ENCODE data around the gene ERN1. TPM values are rescaled to one million over a fixed set of nuclear protein-coding genes. Genes with fewer than 3 reads are reported as not detected.

ERN1 gene
- total RNA-seq, 1 donor: 12.7 TPM

DNA sequence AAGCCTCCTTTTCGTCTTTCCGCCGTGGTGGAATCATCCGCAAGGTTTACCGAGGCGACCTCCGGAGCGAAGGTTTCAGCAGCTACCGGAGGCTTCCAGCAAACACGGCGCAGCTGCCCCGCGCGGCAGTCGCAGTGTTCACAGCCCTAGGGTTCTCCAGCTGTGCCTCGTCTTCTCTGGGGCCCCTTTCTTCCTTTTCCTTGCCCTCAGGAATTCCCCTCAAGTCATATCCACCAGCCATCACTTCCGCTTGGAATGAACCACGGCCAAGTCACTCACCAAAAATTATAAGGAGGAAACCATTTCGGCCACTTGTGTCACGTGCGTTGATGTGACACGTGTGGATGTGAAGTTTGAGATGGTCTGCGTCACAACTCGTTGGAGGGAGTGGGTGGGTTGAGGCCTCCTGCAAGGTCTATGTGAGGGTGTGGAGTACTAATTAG is 636 bp upstream of the ERN1 start:
- Histone ChIP-seq H3K4me2 (ENCODE audit: insufficient read depth, low read length) (peak overlapping the region; percentile 92), H3K27me3 (ENCODE audit: insufficient read depth, low read length) (no peaks in the 10 kb centered on the region), H3K9me3 (ENCODE audit: low read depth, low read length) (no peaks in the 10 kb centered on the region), H2AFZ (ENCODE audit: low read length) (peak overlapping the region; percentile 96), H4K20me1 (ENCODE audit: insufficient read depth, low read length) (peaks cover 16% of the 10 kb centered on the region), H3K4me3 (ENCODE audit: insufficient read depth, low read length) (peak overlapping the region; percentile 75), H3K79me2 (ENCODE audit: insufficient read depth, low read length) (peaks cover 36% of the 10 kb centered on the region), H3K36me3 (ENCODE audit: insufficient read depth, low read length) (no peaks in the 10 kb centered on the region), H3K27ac (ENCODE audit: low read depth, low read length) (peak overlapping the region; percentile 96), H3K4me1 (ENCODE audit: insufficient read depth, low read length) (peaks cover 34% of the 10 kb centered on the region)
- TF ChIP-seq, protein P1, sequence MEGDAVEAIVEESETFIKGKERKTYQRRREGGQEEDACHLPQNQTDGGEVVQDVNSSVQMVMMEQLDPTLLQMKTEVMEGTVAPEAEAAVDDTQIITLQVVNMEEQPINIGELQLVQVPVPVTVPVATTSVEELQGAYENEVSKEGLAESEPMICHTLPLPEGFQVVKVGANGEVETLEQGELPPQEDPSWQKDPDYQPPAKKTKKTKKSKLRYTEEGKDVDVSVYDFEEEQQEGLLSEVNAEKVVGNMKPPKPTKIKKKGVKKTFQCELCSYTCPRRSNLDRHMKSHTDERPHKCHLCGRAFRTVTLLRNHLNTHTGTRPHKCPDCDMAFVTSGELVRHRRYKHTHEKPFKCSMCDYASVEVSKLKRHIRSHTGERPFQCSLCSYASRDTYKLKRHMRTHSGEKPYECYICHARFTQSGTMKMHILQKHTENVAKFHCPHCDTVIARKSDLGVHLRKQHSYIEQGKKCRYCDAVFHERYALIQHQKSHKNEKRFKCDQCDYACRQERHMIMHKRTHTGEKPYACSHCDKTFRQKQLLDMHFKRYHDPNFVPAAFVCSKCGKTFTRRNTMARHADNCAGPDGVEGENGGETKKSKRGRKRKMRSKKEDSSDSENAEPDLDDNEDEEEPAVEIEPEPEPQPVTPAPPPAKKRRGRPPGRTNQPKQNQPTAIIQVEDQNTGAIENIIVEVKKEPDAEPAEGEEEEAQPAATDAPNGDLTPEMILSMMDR (IDR thresholded peaks at IDR 0.05; ENCODE audit: extremely low read depth, low read depth, low read length): no peak
- DNase-seq (ENCODE audit: insufficient read length, low spot score, missing footprints): peak; percentile 80

DNA sequence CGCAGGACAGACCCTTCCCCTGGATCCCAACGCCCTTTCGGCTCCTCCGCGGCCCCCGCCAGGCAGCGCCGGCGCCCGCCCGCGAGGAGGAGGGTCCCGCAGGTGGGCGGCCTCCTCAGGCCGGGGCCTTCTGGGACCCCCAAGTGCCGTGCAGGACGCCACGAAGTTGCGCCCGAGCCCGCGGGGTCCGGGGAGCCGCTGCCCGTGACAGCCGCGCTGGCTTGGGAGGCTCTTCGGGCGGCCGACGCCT is 504 bp downstream of the ERN1 start:
- no peaks in the 10 kb centered on the region for H3K27me3 ChIP-seq (ENCODE audit: insufficient read depth, low read length)
- H3K36me3 ChIP-seq (ENCODE audit: insufficient read depth, low read length): no peaks in the 10 kb centered on the region
- peak overlapping the region; percentile 84 for H3K4me3 ChIP-seq (ENCODE audit: insufficient read depth, low read length)
- H3K4me2 ChIP-seq (ENCODE audit: insufficient read depth, low read length): peak overlapping the region; percentile 93
- peaks cover 16% of the 10 kb centered on the region for H4K20me1 ChIP-seq (ENCODE audit: insufficient read depth, low read length)
- H3K79me2 ChIP-seq (ENCODE audit: insufficient read depth, low read length): peaks cover 47% of the 10 kb centered on the region
- no peaks in the 10 kb centered on the region for H3K9me3 ChIP-seq (ENCODE audit: low read depth, low read length)
- no peak for DNase-seq (ENCODE audit: insufficient read length, low spot score, missing footprints)
- H3K27ac ChIP-seq (ENCODE audit: low read depth, low read length): peak overlapping the region; percentile 74
- H2AFZ ChIP-seq (ENCODE audit: low read length): peak overlapping the region; percentile 69
- TF ChIP-seq, protein P1 (IDR thresholded peaks at IDR 0.05; ENCODE audit: extremely low read depth, low read depth, low read length): no peak
- peaks cover 34% of the 10 kb centered on the region for H3K4me1 ChIP-seq (ENCODE audit: insufficient read depth, low read length)

DNA sequence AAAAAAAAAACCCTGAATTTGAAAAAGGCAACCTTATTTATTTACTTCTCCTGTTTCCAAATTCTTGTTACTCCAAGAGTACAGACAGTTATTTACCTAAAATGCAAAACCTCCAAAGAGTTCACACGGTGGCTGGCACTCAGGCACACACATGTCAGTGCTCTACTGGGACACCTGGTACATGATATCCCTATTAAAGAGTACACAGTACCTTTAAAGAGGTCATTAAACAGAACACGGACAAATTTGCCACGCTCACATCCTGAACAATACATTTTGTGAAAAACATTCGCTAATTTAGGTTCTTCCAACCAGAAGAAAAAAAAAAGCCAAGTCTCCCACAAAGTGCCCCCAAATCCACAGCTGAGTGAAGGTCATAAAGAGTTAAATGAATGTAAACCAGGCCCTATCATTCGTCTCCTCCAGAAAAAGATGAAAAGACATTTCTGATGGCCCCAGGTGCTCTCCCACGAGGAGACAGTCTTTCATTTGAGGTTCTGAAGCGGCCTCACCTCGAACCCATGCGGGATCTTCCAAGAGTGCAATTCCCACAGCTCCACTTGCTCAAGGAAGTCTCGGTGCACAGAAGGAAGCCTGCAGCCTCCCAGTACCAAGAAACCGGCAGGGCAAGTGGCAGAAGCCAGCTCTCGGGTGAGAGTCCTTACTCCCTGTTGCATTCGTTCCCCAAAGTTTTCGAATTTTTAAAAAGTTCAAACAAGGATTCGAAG is 993 bp downstream of the ERN1 start:
- H3K79me2 ChIP-seq (ENCODE audit: insufficient read depth, low read length): peaks cover 52% of the 10 kb centered on the region
- H3K4me1 ChIP-seq (ENCODE audit: insufficient read depth, low read length): peaks cover 34% of the 10 kb centered on the region
- H3K4me3 ChIP-seq (ENCODE audit: insufficient read depth, low read length): peak overlapping the region; percentile 84
- TF ChIP-seq, protein P1 (IDR thresholded peaks at IDR 0.05; ENCODE audit: extremely low read depth, low read depth, low read length): no peak
- peak overlapping the region; percentile 74 for H3K27ac ChIP-seq (ENCODE audit: low read depth, low read length)
- H4K20me1 ChIP-seq (ENCODE audit: insufficient read depth, low read length): peaks cover 16% of the 10 kb centered on the region
- peak; percentile 76 for DNase-seq (ENCODE audit: insufficient read length, low spot score, missing footprints)
- H3K9me3 ChIP-seq (ENCODE audit: low read depth, low read length): no peaks in the 10 kb centered on the region
- peak overlapping the region; percentile 69 for H2AFZ ChIP-seq (ENCODE audit: low read length)
- peak overlapping the region; percentile 93 for H3K4me2 ChIP-seq (ENCODE audit: insufficient read depth, low read length)
- H3K36me3 ChIP-seq (ENCODE audit: insufficient read depth, low read length): no peaks in the 10 kb centered on the region
- no peaks in the 10 kb centered on the region for H3K27me3 ChIP-seq (ENCODE audit: insufficient read depth, low read length)

DNA sequence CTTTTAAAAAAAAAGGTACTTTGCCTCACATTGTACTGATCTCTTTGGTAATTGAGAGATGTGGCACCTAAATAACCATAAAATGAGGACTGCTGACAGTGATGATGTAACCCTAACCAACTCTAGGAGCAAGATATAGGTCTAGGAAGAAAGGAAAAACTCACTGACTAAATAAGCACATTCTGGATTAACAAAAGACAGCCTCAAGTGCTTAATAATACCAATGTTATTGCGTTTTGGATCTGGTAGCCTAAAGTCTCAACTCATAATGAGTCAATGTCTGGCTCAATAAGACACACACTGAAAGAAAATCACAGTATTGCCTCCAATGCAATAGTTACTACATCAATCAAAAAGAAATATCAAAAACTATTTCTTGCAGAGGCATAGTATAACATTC is 3.0 kb downstream of the ERN1 start:
- Histone ChIP-seq H3K36me3 (ENCODE audit: insufficient read depth, low read length) (no peaks in the 10 kb centered on the region), H2AFZ (ENCODE audit: low read length) (no peak overlapping the region), H3K27ac (ENCODE audit: low read depth, low read length) (peak overlapping the region; percentile 66), H3K4me1 (ENCODE audit: insufficient read depth, low read length) (peaks cover 34% of the 10 kb centered on the region), H3K79me2 (ENCODE audit: insufficient read depth, low read length) (peaks cover 65% of the 10 kb centered on the region), H4K20me1 (ENCODE audit: insufficient read depth, low read length) (peaks cover 16% of the 10 kb centered on the region), H3K4me2 (ENCODE audit: insufficient read depth, low read length) (peak overlapping the region; percentile 33), H3K4me3 (ENCODE audit: insufficient read depth, low read length) (no peak overlapping the region), H3K9me3 (ENCODE audit: low read depth, low read length) (no peaks in the 10 kb centered on the region), H3K27me3 (ENCODE audit: insufficient read depth, low read length) (no peaks in the 10 kb centered on the region)
- TF ChIP-seq, protein P1 (IDR thresholded peaks at IDR 0.05; ENCODE audit: extremely low read depth, low read depth, low read length): no peak
- DNase-seq (ENCODE audit: insufficient read length, low spot score, missing footprints): peak; percentile 73
